H1 (cell line): ENCODE measurements around the gene RRP7A.

Experiments used
- EGR1 ChIP-seq: IDR thresholded peaks from 2 replicates; pipeline ENCODE4 v1.6.1; 2011; ENCODE audit warnings: low read depth, low read length, borderline replicate concordance
- EP300 ChIP-seq, 2 experiments: IDR thresholded peaks; 1 replicate in 1 of 2; 2 replicates in 1 of 2; pipeline ENCODE4 v1.6.1; 2011 to 2012; ENCODE audit warnings: low read depth in 2 of 2, low read length in 2 of 2, mild to moderate bottlenecking in 2 of 2, borderline replicate concordance in 1 of 2, inconsistent platforms in 1 of 2, moderate library complexity in 1 of 2
- EZH2 ChIP-seq: fragments of 200-600 bp; sonication (generic); IDR thresholded peaks from 2 replicates; pipeline ENCODE4 v1.7.1; 2012; ENCODE audit warnings: low read depth, mild to moderate bottlenecking, moderate library complexity, low read length, inconsistent platforms; ENCODE audit not compliant: severe bottlenecking
- FOSL1 ChIP-seq: IDR thresholded peaks from 2 replicates; pipeline ENCODE4 v1.6.1; 2011; ENCODE audit warnings: mild to moderate bottlenecking, low read depth, low read length, moderate library complexity; ENCODE audit not compliant: insufficient read depth
- NRF1 ChIP-seq: IDR thresholded peaks from 2 replicates; pipeline ENCODE4 v1.6.1; 2011; ENCODE audit warnings: mild to moderate bottlenecking, low read depth, low read length, improper control_type of control experiment
- PHF8 ChIP-seq: fragments of 200-600 bp; sonication (generic); conservative IDR thresholded peaks from 2 replicates; pipeline ENCODE4 v1.7.1; 2012; ENCODE audit warnings: low read depth, mild to moderate bottlenecking, inconsistent platforms, low read length, moderate library complexity
- POLR2A ChIP-seq, 2 experiments: IDR thresholded peaks; 1 replicate in 1 of 2; 2 replicates in 1 of 2; pipeline ENCODE4 v1.6.1; 2011; ENCODE audit warnings: low read depth in 2 of 2, low read length in 2 of 2, mild to moderate bottlenecking in 2 of 2; ENCODE audit errors: control extremely low read depth in 1 of 2
- RFX5 ChIP-seq: IDR thresholded peaks from 2 replicates; pipeline ENCODE4 v1.6.1; 2011; ENCODE audit warnings: low read depth, low read length, improper control_type of control experiment, borderline replicate concordance
- ZNF274 ChIP-seq: IDR thresholded peaks from 2 replicates; pipeline ENCODE4 v1.7.0; 2012; ENCODE audit warnings: low read length, borderline replicate concordance; ENCODE audit errors: extremely low read depth
- TF ChIP-seq, protein P1 (sequence below), 3 experiments: IDR thresholded peaks; 1 replicate in 2 of 3; 2 replicates in 1 of 3; pipeline versions ENCODE4 v1.5.1 to v1.6.1; 2011; ENCODE audit warnings: low read length in 3 of 3, mild to moderate bottlenecking in 3 of 3, inconsistent platforms in 2 of 3, low read depth in 1 of 3, moderate library complexity in 1 of 3; ENCODE audit not compliant: insufficient read depth in 1 of 3; ENCODE audit errors: control extremely low read depth in 1 of 3

DNA sequence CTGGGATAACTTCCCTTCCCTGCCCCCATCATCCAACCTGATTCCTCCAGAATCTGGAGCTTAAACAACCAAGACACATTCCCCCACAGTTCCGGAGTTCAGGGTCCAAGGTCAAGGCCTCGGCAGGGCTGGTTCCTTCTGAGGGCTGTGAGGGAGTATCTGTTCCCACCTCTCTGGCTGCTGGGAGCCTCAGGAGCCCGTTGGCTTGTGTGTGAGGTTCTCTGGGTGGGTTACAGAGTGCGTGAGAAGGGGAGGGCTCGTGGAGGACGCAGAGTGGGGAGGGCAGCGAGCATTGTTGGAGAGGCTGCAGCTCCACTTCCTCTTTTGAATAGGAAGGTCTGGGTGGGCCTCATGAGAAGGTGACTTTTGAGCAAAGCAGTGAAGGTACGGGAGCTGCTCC, 42.7 kb upstream of the RRP7A start:
- TF ChIP-seq NRF1 (no peak), POLR2A (IDR thresholded peaks at IDR 0.05; ENCODE audit: control extremely low read depth in 1 of 2, low read depth in 2 of 2, low read length in 2 of 2) (no peak), ZNF274 (no peak), PHF8 (no peak), EZH2 (no peak), EGR1 (no peak), FOSL1 (no peak), RFX5 (no peak), EP300 (IDR thresholded peaks at IDR 0.05; ENCODE audit: borderline replicate concordance in 1 of 2, low read depth in 2 of 2, low read length in 2 of 2) (no peak)
- TF ChIP-seq, protein P1, sequence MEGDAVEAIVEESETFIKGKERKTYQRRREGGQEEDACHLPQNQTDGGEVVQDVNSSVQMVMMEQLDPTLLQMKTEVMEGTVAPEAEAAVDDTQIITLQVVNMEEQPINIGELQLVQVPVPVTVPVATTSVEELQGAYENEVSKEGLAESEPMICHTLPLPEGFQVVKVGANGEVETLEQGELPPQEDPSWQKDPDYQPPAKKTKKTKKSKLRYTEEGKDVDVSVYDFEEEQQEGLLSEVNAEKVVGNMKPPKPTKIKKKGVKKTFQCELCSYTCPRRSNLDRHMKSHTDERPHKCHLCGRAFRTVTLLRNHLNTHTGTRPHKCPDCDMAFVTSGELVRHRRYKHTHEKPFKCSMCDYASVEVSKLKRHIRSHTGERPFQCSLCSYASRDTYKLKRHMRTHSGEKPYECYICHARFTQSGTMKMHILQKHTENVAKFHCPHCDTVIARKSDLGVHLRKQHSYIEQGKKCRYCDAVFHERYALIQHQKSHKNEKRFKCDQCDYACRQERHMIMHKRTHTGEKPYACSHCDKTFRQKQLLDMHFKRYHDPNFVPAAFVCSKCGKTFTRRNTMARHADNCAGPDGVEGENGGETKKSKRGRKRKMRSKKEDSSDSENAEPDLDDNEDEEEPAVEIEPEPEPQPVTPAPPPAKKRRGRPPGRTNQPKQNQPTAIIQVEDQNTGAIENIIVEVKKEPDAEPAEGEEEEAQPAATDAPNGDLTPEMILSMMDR (IDR thresholded peaks at IDR 0.05; ENCODE audit: control extremely low read depth in 1 of 3, insufficient read depth in 1 of 3, low read depth in 1 of 3, low read length in 3 of 3): no peak
